K562 (cell line): ENCODE results near the gene COX6A2. TPM values are rescaled to one million over a fixed set of nuclear protein-coding genes. Genes with fewer than 3 reads are reported as not detected.

Experiments
- ATAC-seq: fragments of 200-7000 bp; cut with Tn5 transposase; 3 replicates; pipeline ENCODE4 v1.9.1; 2020; ENCODE audit warnings: moderate library complexity
- BruUV-seq: library from RNA; stranded (reverse); fragments of 400-500 nt; replicated peaks from 2 replicates; lab custom pipeline; 2021; lab: Mats Ljungman, UMichigan
- CTCF ChIA-PET: fragments of 300-600 bp; formaldehyde crosslinking; extraction: SDS; loops from one replicate; lab custom pipeline; 2021; ENCODE audit warnings: low intra/inter-chr PET ratio; lab: Yijun Ruan, JAX
- POLR2A ChIA-PET: fragments of 300-600, 350-650 bp; sonication (Branson Sonifier 250); formaldehyde crosslinking; extraction: SDS; loops from one replicate; lab custom pipeline; 2021; ENCODE audit warnings: antibody characterized with exemption, inconsistent platforms; lab: Yijun Ruan, JAX
- DNase-seq, 4 experiments: peaks; one replicate each; pipeline versions ENCODE4 v3.0.0 to v3.0.0-alpha.2; 2011 to 2018; ENCODE audit warnings: low spot score in 3 of 4, mixed read lengths in 3 of 4; ENCODE audit errors: extremely low read depth in 1 of 4
- FAIRE-seq: peaks from 2 replicates; lab custom pipeline; 2011; peaks lifted over from hg19 to GRCh38; lab: Jason Lieb, UNC
- H2AFZ ChIP-seq: 2 replicates; pipeline ENCODE4 v1.6.0; 2011; ENCODE audit warnings: low read depth, low read length, control low read depth, inconsistent platforms
- H3K27ac ChIP-seq: fragments of 200-600 bp; 3 replicates; pipeline ENCODE4 v1.8.0; 2011; ENCODE audit warnings: low read depth, mild to moderate bottlenecking, control low read depth, inconsistent platforms, low read length, moderate library complexity, mixed read lengths; ENCODE audit errors: extremely low read depth
- H3K27me3 ChIP-seq, 2 experiments: fragments of 300-600 bp in 1 of 2; 2 replicates in 1 of 2; 3 replicates in 1 of 2; pipeline versions ENCODE4 v1.6.0 to v1.8.0; 2011; ENCODE audit warnings: inconsistent platforms in 2 of 2, low read length in 2 of 2, mild to moderate bottlenecking in 1 of 2, mixed read lengths in 1 of 2, moderate library complexity in 1 of 2; ENCODE audit not compliant: control insufficient read depth in 2 of 2, insufficient read depth in 2 of 2
- H3K36me3 ChIP-seq: fragments of 300-600 bp; 3 replicates; pipeline ENCODE4 v1.8.0; 2011; ENCODE audit warnings: mild to moderate bottlenecking, low read length, inconsistent platforms; ENCODE audit not compliant: control insufficient read depth, insufficient read depth
- H3K4me1 ChIP-seq, 2 experiments: fragments of 200-600 bp in 1 of 2; replicated peaks in 1 of 2; 2 replicates in 1 of 2; 3 replicates in 1 of 2; pipeline versions ENCODE4 v1.5.1 to v1.8.0; 2011; ENCODE audit warnings: inconsistent platforms in 2 of 2, low read length in 2 of 2, mild to moderate bottlenecking in 1 of 2, mixed read lengths in 1 of 2, moderate library complexity in 1 of 2; ENCODE audit not compliant: control insufficient read depth in 2 of 2, insufficient read depth in 2 of 2
- H3K4me2 ChIP-seq: 2 replicates; pipeline ENCODE4 v1.6.1; 2011; ENCODE audit warnings: low read length, control low read depth, inconsistent platforms, mixed read lengths; ENCODE audit not compliant: insufficient read depth
- H3K4me3 ChIP-seq: fragments of 200-600 bp; sonication (generic), shearing (Covaris generic); 2 replicates; pipeline ENCODE4 v1.5.1; 2016; ENCODE audit warnings: control low read depth, inconsistent platforms
- H3K79me2 ChIP-seq: fragments of 200-600 bp; 3 replicates; pipeline ENCODE4 v1.8.0; 2011; ENCODE audit warnings: low read length, inconsistent platforms; ENCODE audit not compliant: control insufficient read depth, insufficient read depth
- H3K9ac ChIP-seq, 2 experiments: 2 replicates each; pipeline versions ENCODE4 v1.6.0 to v1.6.1; 2011; ENCODE audit warnings: low read depth in 2 of 2, low read length in 2 of 2, control low read depth in 1 of 2, inconsistent platforms in 1 of 2, mild to moderate bottlenecking in 1 of 2, mixed read lengths in 1 of 2; ENCODE audit not compliant: insufficient read depth in 1 of 2
- H3K9me1 ChIP-seq: one replicate; pipeline ENCODE4 v1.6.0; 2011; ENCODE audit warnings: inconsistent platforms, mild to moderate bottlenecking, low read length, moderate library complexity; ENCODE audit not compliant: control insufficient read depth, insufficient read depth
- H3K9me3 ChIP-seq: replicated peaks from 2 replicates; pipeline ENCODE4 v1.5.1; 2011; ENCODE audit warnings: low read depth, low read length, inconsistent platforms; ENCODE audit not compliant: control insufficient read depth, insufficient read depth
- H4K20me1 ChIP-seq: replicated peaks from 2 replicates; pipeline ENCODE4 v1.6.1; 2011; ENCODE audit warnings: low read length, inconsistent platforms, mixed read lengths; ENCODE audit not compliant: control insufficient read depth, insufficient read depth
- ARID1B ChIP-seq: fragments of 450-650 bp; IDR thresholded peaks from 2 replicates; pipeline ENCODE4 v1.6.1; 2016; ENCODE audit warnings: antibody characterized with exemption, mild to moderate bottlenecking, inconsistent platforms
- CTBP1 ChIP-seq: fragments of 450-650 bp; IDR thresholded peaks from 2 replicates; pipeline ENCODE4 v1.6.1; 2016; ENCODE audit warnings: borderline replicate concordance
- DMBX1 ChIP-seq: fragments of 250-450 bp; sonication (Bioruptor Pico); IDR thresholded peaks from 2 replicates; pipeline ENCODE4 v1.8.0; 2022; ENCODE audit warnings: inconsistent platforms, mild to moderate bottlenecking, moderate library complexity, borderline replicate concordance
- EZH2 ChIP-seq: IDR thresholded peaks from 2 replicates; pipeline ENCODE4 v1.6.1; 2012; ENCODE audit warnings: low read depth, mild to moderate bottlenecking, inconsistent platforms, low read length, borderline replicate concordance
- MAZ ChIP-seq, 2 experiments: fragments of 450-650 bp in 1 of 2; sonication (generic) in 1 of 2; formaldehyde crosslinking; IDR thresholded peaks in 1 of 2; conservative IDR thresholded peaks in 1 of 2; 2 replicates each; pipeline versions ENCODE4 v1.4.0 to v1.5.0; 2020; ENCODE audit warnings: mild to moderate bottlenecking in 1 of 2, missing genetic modification reagents in 1 of 2
- PKNOX1 ChIP-seq: fragments of 450-650 bp; IDR thresholded peaks from 2 replicates; pipeline ENCODE4 v1.6.1; 2016
- PTTG1 ChIP-seq: fragments of 450-650 bp; IDR thresholded peaks from 2 replicates; pipeline ENCODE4 v1.6.1; 2016; ENCODE audit warnings: low read depth, mild to moderate bottlenecking, missing genetic modification characterization, missing compliant biosample characterization
- RBFOX2 ChIP-seq: fragments of 200-400 bp; formaldehyde crosslinking; IDR thresholded peaks from 2 replicates; pipeline ENCODE4 v1.6.1; 2017; ENCODE audit warnings: low read depth, mild to moderate bottlenecking, low read length, moderate library complexity
- RCOR1 ChIP-seq, 2 experiments: IDR thresholded peaks; 2 replicates each; pipeline ENCODE4 v1.6.1; 2012; ENCODE audit warnings: low read depth in 2 of 2, low read length in 2 of 2, borderline replicate concordance in 1 of 2, improper control_type of control experiment in 1 of 2
- SMAD4 ChIP-seq: fragments of 250-450 bp; sonication (Bioruptor Pico); conservative IDR thresholded peaks from 2 replicates; pipeline ENCODE4 v1.8.0; 2021; ENCODE audit warnings: inconsistent platforms, mild to moderate bottlenecking, moderate library complexity
- THRAP3 ChIP-seq: fragments of 450-650 bp; IDR thresholded peaks from 2 replicates; pipeline ENCODE4 v1.6.1; 2016; ENCODE audit warnings: mild to moderate bottlenecking, inconsistent platforms, borderline replicate concordance
- ZNF133 ChIP-seq: fragments of 250-450 bp; sonication (Bioruptor Pico); IDR thresholded peaks from 2 replicates; pipeline ENCODE4 v1.4.0; 2020; ENCODE audit warnings: mild to moderate bottlenecking
- ZNF232 ChIP-seq: sonication (generic); formaldehyde crosslinking; IDR thresholded peaks from 2 replicates; pipeline ENCODE4 v1.8.0; 2022; ENCODE audit warnings: mild to moderate bottlenecking, missing genetic modification reagents
- ZNF592 ChIP-seq: fragments of 450-650 bp; IDR thresholded peaks from 2 replicates; pipeline ENCODE4 v1.6.1; 2017; ENCODE audit warnings: antibody characterized with exemption, mild to moderate bottlenecking
- WGBS: fragments of 100-300 bp; shearing (Covaris generic); methylation state at CpG from one replicate; pipeline ENCODE4 v1.1.6; 2016; ENCODE audit warnings: low coverage, mixed read lengths; ENCODE audit not compliant: insufficient coverage; ENCODE audit errors: missing lambda C conversion rate; 5-methylcytosine and 5-hydroxymethylcytosine counted together
- in situ Hi-C: fragments of 300-500 bp; cut with MboI; formaldehyde crosslinking; loops from 4 replicates; pipeline ENCODE4 v1.15.0; 2018; ENCODE audit warnings: inconsistent platforms, mixed read lengths
- intact Hi-C: fragments of 100-400 bp; cut with micrococcal nuclease; formaldehyde crosslinking; loops from 2 replicates; pipeline ENCODE4 v1.14.2; 2022
- polyA plus RNA-seq, 8 experiments: library from polyadenylated mRNA; depleted of rRNA in 4 of 8; stranded (reverse) in 5 of 8; unstranded in 3 of 8; fragments of >200 nt; fragmentation: Nextera tagmentation in 2 of 8; fragmentation: Illumina TruSeq in 1 of 8; extraction: Ambion mirVana in 2 of 8; extraction: Trizol in 1 of 8; gene quantifications; 2 replicates each; pipeline versions ENCODE4 v1.2.1 to v1.2.3, GENCODE V29; 2011 to 2014; ENCODE audit warnings: inconsistent platforms in 1 of 8, missing spikeins in 1 of 8
- total RNA-seq, 7 experiments: library from RNA; depleted of rRNA in 6 of 7; stranded (reverse); fragments of >200 nt in 6 of 7; fragmentation: Illumina TruSeq in 2 of 7; extraction: Trizol in 2 of 7; gene quantifications; 2 replicates each; pipeline versions ENCODE4 v1.2.1 to v1.2.3, GENCODE V29; 2011 to 2021; ENCODE audit warnings: low replicate concordance in 1 of 7

COX6A2 gene
- total and polyA plus RNA-seq, 9 of the 15 experiments (the other 6 are each of a cell fraction or from before 2014, with no cell fraction given), result not detected

GRCh38 chr16:31473264-31473984 is 45.3 kb upstream of the COX6A2 start:
- ATAC-seq (no peak), DNase-seq (no peak), FAIRE-seq (no peak)
- Histone ChIP-seq H3K27me3 (no peaks in the 10 kb centered on the region), H3K79me2 (no peaks in the 10 kb centered on the region), H3K4me1 (peaks cover 26 to 59% of the 10 kb centered on the region in 2 experiments; a peak in 4 of 5 replicates), H2AFZ (no peak overlapping the region), H3K4me2 (no peak overlapping the region), H3K27ac (no peak overlapping the region), H3K4me3 (no peak overlapping the region), H3K36me3 (no peaks in the 10 kb centered on the region), H4K20me1 (no peaks in the 10 kb centered on the region), H3K9me1 (no peaks in the 10 kb centered on the region), H3K9ac (peak overlapping the region in 1 of 2 experiments; percentile 28; a peak in 1 of 4 replicates), H3K9me3 (no peaks in the 10 kb centered on the region)
- WGBS, result 77% methylated on average over 13 of the region's 17 CpGs
- POLR2A ChIA-PET, result interaction anchor here (1.0 kb wide), 1 partner anchor 13 kb away, joined by 7 read pairs; no protein-coding TSS in a partner anchor
- no peak for TF ChIP-seq PKNOX1
- no peak for TF ChIP-seq RCOR1 (IDR thresholded peaks at IDR 0.05; ENCODE audit: borderline replicate concordance in 1 of 2, low read depth in 2 of 2, low read length in 2 of 2)
- no peak for TF ChIP-seq DMBX1 (CRISPR knock-in tag)
- no peak for TF ChIP-seq THRAP3
- no peak for TF ChIP-seq CTBP1
- TF ChIP-seq PTTG1 (tag), result no peak
- TF ChIP-seq ARID1B, result no peak
- no peak for TF ChIP-seq RBFOX2
- no peak for TF ChIP-seq ZNF232 (CRISPR knock-in tag)
- no peak for TF ChIP-seq EZH2
- no peak for TF ChIP-seq MAZ (CRISPR knock-in tag; conservative IDR thresholded peaks at IDR 0.05 in 1 of 2, IDR thresholded peaks at IDR 0.05 in 1 of 2)
- TF ChIP-seq ZNF133, result no peak
- no peak for TF ChIP-seq ZNF592
- TF ChIP-seq SMAD4 (CRISPR knock-in tag), result no peak
- CTCF ChIA-PET, result no interaction called here
- intact Hi-C loops (loop anchor here (5.0 kb wide), 1 partner anchor 49 kb away; no protein-coding TSS in a partner anchor), in situ Hi-C loops (no loop called here)
- BruUV-seq, result no TSS peak
